ENCODE data around the gene FGF14.

The FGF14 gene

GRCh38 chr13:102198418-102199311, 203.2 kb downstream of the FGF14 start:
- Mint-ChIP-seq H3K9me3 (no peaks in the 10 kb centered on the region), H3K27me3 (ENCODE audit: low read depth) (no peaks in the 10 kb centered on the region), H3K27ac (no peak overlapping the region), H3K36me3 (ENCODE audit: low read depth) (no peaks in the 10 kb centered on the region), H3K4me3 (no peak overlapping the region), H3K4me1 (no peaks in the 10 kb centered on the region)
- TF ChIP-seq CTCF (IDR thresholded peaks at IDR 0.05; ENCODE audit: unreplicated experiment in 3 of 3): no peak

GRCh38 chr13:102197193-102197592, 204.7 kb downstream of the FGF14 start:
- no peak overlapping the region for H3K4me3 Mint-ChIP-seq
- no peaks in the 10 kb centered on the region for H3K4me1 Mint-ChIP-seq
- TF ChIP-seq CTCF (IDR thresholded peaks at IDR 0.05; ENCODE audit: unreplicated experiment in 3 of 3): no peak
- H3K27me3 Mint-ChIP-seq (ENCODE audit: low read depth): no peaks in the 10 kb centered on the region
- no peaks in the 10 kb centered on the region for H3K36me3 Mint-ChIP-seq (ENCODE audit: low read depth)
- no peaks in the 10 kb centered on the region for H3K9me3 Mint-ChIP-seq
- H3K27ac Mint-ChIP-seq: no peak overlapping the region

- Mint-ChIP-seq H3K27me3 (ENCODE audit: low read depth) (no peaks in the 10 kb centered on the region), H3K4me1 (no peaks in the 10 kb centered on the region), H3K36me3 (ENCODE audit: low read depth) (no peaks in the 10 kb centered on the region), H3K27ac (no peak overlapping the region), H3K9me3 (no peaks in the 10 kb centered on the region), H3K4me3 (no peak overlapping the region)
- no peak for TF ChIP-seq CTCF (IDR thresholded peaks at IDR 0.05; ENCODE audit: unreplicated experiment in 3 of 3)
Measured at GRCh38 chr13:102195566-102196462, 206.0 kb downstream of the FGF14 start.

- H3K9me3 Mint-ChIP-seq: no peaks in the 10 kb centered on the region
- no peaks in the 10 kb centered on the region for H3K27me3 Mint-ChIP-seq (ENCODE audit: low read depth)
- no peak for TF ChIP-seq CTCF (IDR thresholded peaks at IDR 0.05; ENCODE audit: unreplicated experiment in 3 of 3)
- H3K27ac Mint-ChIP-seq: no peak overlapping the region
- H3K4me3 Mint-ChIP-seq: no peak overlapping the region
- no peaks in the 10 kb centered on the region for H3K4me1 Mint-ChIP-seq
- H3K36me3 Mint-ChIP-seq (ENCODE audit: low read depth): no peaks in the 10 kb centered on the region
Measured at GRCh38 chr13:102192858-102193257, 209.0 kb downstream of the FGF14 start.

- no peak overlapping the region for H3K4me3 Mint-ChIP-seq
- H3K36me3 Mint-ChIP-seq (ENCODE audit: low read depth): no peaks in the 10 kb centered on the region
- H3K9me3 Mint-ChIP-seq: no peaks in the 10 kb centered on the region
- no peak overlapping the region for H3K27ac Mint-ChIP-seq
- H3K27me3 Mint-ChIP-seq (ENCODE audit: low read depth): no peaks in the 10 kb centered on the region
- H3K4me1 Mint-ChIP-seq: no peaks in the 10 kb centered on the region
- no peak for TF ChIP-seq CTCF (IDR thresholded peaks at IDR 0.05; ENCODE audit: unreplicated experiment in 3 of 3)
Measured at GRCh38 chr13:102191951-102192502, 209.8 kb downstream of the FGF14 start.

All from nephron (organoid).